NB4 (cell line): Measurements from ENCODE around the gene CDH12.

Source experiments
- DNase-seq: peaks from one replicate; pipeline ENCODE4 v3.0.0; 2010; ENCODE audit warnings: low read depth
- H3K4me3 ChIP-seq: one replicate; pipeline ENCODE4 v1.5.1; 2011; ENCODE audit warnings: mild to moderate bottlenecking, low read depth, low read length, moderate library complexity
- MAX ChIP-seq: IDR thresholded peaks from 2 replicates; pipeline ENCODE4 v1.6.1; 2011; ENCODE audit warnings: low read depth, low read length
- MYC ChIP-seq: IDR thresholded peaks from 2 replicates; pipeline ENCODE4 v1.6.1; 2011; ENCODE audit warnings: low read depth, low read length
- POLR2A ChIP-seq: IDR thresholded peaks from 2 replicates; pipeline ENCODE4 v1.6.1; 2011; ENCODE audit warnings: mild to moderate bottlenecking; ENCODE audit not compliant: insufficient read length; ENCODE audit errors: extremely low read depth
- TF ChIP-seq, protein P1 (sequence below): IDR thresholded peaks from one replicate; pipeline ENCODE4 v1.5.1; 2012; ENCODE audit warnings: low read depth, low read length

CDH12 gene

DNA sequence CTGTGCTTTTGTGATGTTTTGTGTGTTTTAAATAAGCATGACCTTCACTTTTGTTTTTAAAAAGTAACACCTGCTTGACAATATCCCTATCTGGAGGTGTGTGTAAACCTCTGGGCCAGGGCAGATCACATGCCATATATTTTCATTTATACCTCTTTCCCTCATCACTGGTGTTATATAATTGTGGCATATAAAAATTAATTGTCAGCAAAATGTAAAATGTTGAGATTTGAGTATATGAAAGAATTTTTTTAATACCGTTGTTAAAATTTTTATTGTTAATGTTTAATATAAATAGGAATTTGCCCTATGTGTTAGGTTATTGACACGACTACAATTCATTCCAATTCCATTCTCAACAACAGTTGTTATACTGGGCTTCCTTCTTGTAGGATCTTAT, 6.5 kb downstream of the CDH12 start:
- no peak for DNase-seq
- no peak overlapping the region for H3K4me3 ChIP-seq
- TF ChIP-seq MAX, result no peak
- no peak for TF ChIP-seq POLR2A
- TF ChIP-seq MYC, result no peak
- TF ChIP-seq, protein P1, sequence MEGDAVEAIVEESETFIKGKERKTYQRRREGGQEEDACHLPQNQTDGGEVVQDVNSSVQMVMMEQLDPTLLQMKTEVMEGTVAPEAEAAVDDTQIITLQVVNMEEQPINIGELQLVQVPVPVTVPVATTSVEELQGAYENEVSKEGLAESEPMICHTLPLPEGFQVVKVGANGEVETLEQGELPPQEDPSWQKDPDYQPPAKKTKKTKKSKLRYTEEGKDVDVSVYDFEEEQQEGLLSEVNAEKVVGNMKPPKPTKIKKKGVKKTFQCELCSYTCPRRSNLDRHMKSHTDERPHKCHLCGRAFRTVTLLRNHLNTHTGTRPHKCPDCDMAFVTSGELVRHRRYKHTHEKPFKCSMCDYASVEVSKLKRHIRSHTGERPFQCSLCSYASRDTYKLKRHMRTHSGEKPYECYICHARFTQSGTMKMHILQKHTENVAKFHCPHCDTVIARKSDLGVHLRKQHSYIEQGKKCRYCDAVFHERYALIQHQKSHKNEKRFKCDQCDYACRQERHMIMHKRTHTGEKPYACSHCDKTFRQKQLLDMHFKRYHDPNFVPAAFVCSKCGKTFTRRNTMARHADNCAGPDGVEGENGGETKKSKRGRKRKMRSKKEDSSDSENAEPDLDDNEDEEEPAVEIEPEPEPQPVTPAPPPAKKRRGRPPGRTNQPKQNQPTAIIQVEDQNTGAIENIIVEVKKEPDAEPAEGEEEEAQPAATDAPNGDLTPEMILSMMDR, result no peak

GRCh38 chr5:22844636-22845035, 8.5 kb downstream of the CDH12 start:
- TF ChIP-seq POLR2A, result no peak
- no peak for TF ChIP-seq MAX
- TF ChIP-seq, protein P1, result no peak
- TF ChIP-seq MYC, result no peak
- no peak for DNase-seq

GRCh38 chr5:22844155-22844554, 9.0 kb downstream of the CDH12 start:
- TF ChIP-seq MAX, result no peak
- TF ChIP-seq, protein P1, result no peak
- no peak for TF ChIP-seq POLR2A
- no peak for TF ChIP-seq MYC
- no peak for DNase-seq
- H3K4me3 ChIP-seq, result no peak overlapping the region

More at GRCh38 chr5:22844636-22845035, 8.5 kb downstream of the CDH12 start:
- H3K4me3 ChIP-seq, result no peak overlapping the region

- TF ChIP-seq MYC, result no peak
- no peak for TF ChIP-seq POLR2A
- TF ChIP-seq MAX, result no peak
- DNase-seq, result no peak
- H3K4me3 ChIP-seq, result no peak overlapping the region
Observed at GRCh38 chr5:22842574-22842973, 10.6 kb downstream of the CDH12 start.

DNA sequence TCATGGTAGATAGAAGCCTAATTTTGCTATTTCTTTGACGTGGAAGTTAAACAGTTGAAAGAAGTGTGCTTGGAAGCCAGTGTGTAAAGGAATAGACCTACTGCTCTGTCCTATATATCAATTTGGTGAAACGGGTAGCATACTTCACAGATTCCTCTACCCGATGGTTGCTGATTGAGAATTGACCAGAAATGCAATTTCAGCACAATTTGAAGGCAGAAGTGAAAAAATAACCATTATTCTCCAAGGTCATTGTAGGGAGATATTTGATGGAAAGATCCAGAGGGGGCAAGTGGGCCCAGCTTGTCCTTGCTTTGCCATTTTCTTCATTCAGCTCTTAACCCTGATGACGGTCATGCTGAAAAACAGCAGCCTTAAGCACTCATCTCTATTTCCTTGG, 15.3 kb downstream of the CDH12 start:
- no peak for DNase-seq
- no peak overlapping the region for H3K4me3 ChIP-seq
- TF ChIP-seq MAX (no peak), MYC (no peak), POLR2A (no peak)
- TF ChIP-seq, protein P1, result no peak

DNA sequence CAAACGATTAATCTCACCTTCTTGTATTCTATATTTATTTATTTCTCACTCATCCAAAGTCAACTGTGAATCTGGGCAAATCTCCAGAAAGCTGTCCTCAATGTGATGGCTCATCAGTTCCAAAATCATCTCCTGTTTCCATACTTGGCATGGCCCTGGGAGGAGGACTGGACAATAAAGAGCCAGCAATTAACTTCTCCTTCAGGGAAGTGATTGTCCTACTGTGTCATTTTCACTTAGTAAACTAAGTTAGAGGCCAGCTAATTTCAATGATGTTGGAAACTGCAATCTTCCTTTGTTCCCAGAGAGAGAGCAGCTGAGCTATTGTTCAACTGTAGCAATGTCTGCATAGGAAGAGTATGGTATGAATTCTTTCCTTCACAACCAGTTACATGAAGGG, 17.5 kb downstream of the CDH12 start:
- no peak for DNase-seq
- TF ChIP-seq, protein P1, result no peak
- H3K4me3 ChIP-seq, result no peak overlapping the region
